GM10266 (cell line): ENCODE results near the gene ZC3H11A.

ENCODE experiments used
- DNase-seq: peaks from one replicate; pipeline ENCODE4 v3.0.0; 2012; ENCODE audit errors: extremely low spot score
- CTCF ChIP-seq: IDR thresholded peaks from 2 replicates; pipeline ENCODE4 v1.5.1; 2012; ENCODE audit warnings: mild to moderate bottlenecking, low read depth; ENCODE audit not compliant: control insufficient read depth, insufficient read depth; ENCODE audit errors: missing control alignments

Gene ZC3H11A

DNA sequence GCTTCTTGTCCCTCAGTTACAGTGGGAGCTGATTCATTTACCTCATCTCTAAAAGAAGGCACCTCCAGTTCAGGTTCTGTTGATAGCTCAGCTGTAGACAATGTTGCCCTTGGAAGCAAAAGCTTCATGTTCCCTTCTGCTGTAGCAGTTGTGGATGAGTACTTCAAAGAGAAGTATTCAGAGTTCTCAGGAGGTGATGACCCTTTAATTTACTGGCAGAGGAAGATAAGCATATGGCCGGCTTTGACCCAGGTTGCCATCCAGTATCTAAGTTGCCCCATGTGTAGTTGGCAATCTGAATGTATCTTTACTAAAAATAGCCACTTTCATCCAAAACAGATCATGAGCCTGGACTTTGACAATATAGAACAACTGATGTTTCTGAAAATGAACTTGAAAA lies 4.5 kb downstream of the ZC3H11A start:
- no peak for TF ChIP-seq CTCF
- no peak for DNase-seq

- DNase-seq: no peak
- TF ChIP-seq CTCF: no peak
Observed at GRCh38 chr1:203805689-203806088, 10.3 kb downstream of the ZC3H11A start.

DNA sequence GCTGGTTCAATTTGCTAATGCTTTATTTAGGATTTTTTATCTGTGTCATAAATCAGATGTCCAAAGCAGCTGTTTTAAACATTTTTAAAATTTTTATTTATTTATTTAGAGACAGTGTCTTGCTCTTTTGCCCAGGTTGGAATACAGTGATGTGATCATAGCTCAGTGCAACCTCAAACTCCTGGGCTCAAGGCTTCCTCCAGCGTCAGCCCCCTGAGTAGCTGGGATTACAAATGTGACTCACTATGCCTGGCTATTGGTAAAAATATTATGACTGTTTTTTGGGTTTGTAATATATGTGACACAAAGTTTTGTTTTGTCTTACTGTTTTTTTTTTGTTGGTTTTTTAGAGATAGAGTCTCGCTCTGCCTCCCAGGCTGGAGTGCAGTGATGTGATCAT lies 11.8 kb downstream of the ZC3H11A start:
- DNase-seq: no peak
- no peak for TF ChIP-seq CTCF

DNA sequence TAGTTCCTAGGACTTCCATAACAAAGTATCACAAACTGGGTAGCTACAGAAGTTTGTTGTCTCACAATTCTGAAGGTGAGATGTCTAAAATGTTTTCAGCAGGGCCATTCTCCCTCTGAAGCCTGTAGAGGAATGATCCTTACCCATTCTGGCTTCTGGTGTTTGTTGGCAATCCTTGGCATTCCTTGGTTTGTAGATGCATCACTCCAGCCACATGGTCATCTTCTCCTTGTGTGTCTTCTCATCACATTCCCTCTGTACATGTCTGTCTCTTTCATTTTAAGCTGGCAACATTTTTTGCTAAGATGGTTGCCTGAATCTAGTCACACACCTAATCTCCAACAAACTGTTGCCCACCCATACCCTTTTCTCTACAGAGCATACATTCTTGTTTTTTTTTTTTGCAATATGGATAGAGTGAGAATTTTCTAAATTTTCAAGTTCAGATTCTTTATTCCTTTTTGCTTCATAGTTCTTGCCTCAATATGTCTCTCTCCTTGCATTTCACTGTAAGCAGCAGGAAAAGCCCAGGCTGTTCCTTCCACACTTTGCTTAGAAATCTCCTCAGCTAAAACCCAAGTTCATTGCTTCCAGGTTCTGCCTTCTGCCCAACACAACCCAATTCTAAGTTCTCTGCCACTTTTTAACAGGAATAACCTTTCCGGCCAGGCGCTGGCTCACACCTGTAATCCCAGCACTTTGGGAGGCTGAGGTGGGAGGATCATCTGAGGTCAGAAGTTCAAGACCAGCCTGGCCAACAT lies 18.3 kb downstream of the ZC3H11A start:
- TF ChIP-seq CTCF: no peak
- DNase-seq: no peak

DNA sequence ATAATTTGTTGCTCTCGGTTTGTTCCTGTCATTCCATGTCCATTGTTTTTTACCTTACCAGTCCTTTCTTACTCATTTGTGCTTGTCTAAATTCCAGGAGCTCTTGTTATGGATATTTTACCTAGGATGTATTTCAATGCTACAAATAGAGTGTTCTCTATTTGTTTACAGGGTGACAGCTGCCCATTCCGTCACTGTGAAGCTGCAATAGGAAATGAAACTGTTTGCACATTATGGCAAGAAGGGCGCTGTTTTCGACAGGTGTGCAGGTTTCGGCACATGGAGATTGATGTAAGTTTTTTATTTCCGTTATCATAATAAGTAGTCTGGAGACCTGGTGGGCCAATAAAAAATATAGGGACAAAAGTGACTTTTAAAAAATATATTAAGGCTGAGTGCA lies 23.0 kb downstream of the ZC3H11A start:
- DNase-seq: no peak
- TF ChIP-seq CTCF: no peak

DNA sequence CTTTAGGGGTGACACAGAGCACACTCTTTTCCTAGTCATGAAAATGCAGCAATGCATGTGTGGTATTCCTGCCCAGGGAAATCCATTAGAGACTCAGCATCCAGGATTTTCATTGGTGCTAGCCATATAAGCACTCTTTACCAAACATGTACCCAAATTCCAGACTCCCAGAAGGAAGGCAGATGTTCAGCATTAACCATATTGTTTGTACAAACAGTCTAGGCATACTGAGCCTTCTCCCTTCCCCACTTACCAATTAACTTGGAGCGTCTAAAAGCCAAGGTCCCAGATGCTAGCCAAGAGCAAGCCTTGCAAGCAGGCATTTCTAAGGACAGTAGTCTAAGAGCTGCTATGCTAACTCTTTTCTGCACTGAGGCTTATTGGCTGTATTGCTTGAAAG lies 27.9 kb downstream of the ZC3H11A start:
- TF ChIP-seq CTCF: no peak
- DNase-seq: no peak

DNA sequence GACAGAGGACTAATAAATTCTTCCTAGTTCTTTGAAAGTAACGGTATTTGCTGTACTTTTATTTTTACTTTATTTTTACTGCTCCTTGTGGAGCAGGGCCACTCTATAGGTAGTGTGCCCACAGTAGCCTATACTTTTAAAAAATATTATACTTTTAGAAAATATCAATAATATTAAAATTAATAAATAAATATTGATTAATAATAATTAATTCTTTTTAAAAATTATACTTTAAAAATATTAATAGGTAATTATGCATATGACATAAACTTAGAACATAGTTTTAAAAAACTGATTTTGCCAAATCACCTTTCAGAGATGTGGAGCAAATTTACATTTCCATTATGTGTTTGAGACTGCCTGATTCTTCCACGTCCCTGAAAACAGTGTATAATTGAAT lies 30.8 kb downstream of the ZC3H11A start:
- no peak for DNase-seq
- no peak for TF ChIP-seq CTCF
